Mucosa of descending colon (tissue), 3 donors: ENCODE measurements around the gene ZC3H12A. TPM values are rescaled to one million over a fixed set of nuclear protein-coding genes. Genes with fewer than 3 reads are reported as not detected.

Experiments
- ATAC-seq: fragments of 200-7000 bp; cut with Tn5 transposase; one replicate; pipeline ENCODE4 v1.9.1; 2020; ENCODE audit warnings: mild to moderate bottlenecking, moderate library complexity
- DNase-seq, 3 donors: peaks; one replicate each; pipeline ENCODE4 v3.0.0-alpha.2; 2020
- H3K36me3 ChIP-seq: fragments of 200-600 bp; one replicate; pipeline ENCODE4 v1.8.0; 2021; ENCODE audit warnings: low read depth, mild to moderate bottlenecking
- H3K4me1 ChIP-seq: fragments of 200-600 bp; one replicate; pipeline ENCODE4 v1.8.0; 2021; ENCODE audit warnings: low read depth, mild to moderate bottlenecking
- H3K4me3 ChIP-seq: fragments of 200-600 bp; one replicate; pipeline ENCODE4 v1.8.0; 2021; ENCODE audit warnings: mild to moderate bottlenecking
- H3K9me3 ChIP-seq: fragments of 200-600 bp; one replicate; pipeline ENCODE4 v1.8.0; 2021; ENCODE audit warnings: mild to moderate bottlenecking
- CTCF ChIP-seq: fragments of 200-600 bp; IDR thresholded peaks from one replicate; pipeline ENCODE4 v1.8.0; 2022; ENCODE audit warnings: antibody characterized with exemption, mild to moderate bottlenecking
- intact Hi-C, 2 donors: fragments of 100-400 bp; cut with DNase I in 1 of 2; cut with micrococcal nuclease in 1 of 2; formaldehyde crosslinking; loops; one replicate each; pipeline versions ENCODE4 v1.11.0 to v1.11.1; 2022; cut with DNase I, micrococcal nuclease
- total RNA-seq, 3 donors: library from RNA; stranded (reverse); fragmentation: NEBNext Ultra II Directional in 2 of 3; extraction: Animal tissue kit (Norgen Biotek cat#: 25700) in 2 of 3; gene quantifications; one replicate each; pipeline versions ENCODE4 v1.2.1 to v1.2.4, GENCODE V29; 2021 to 2023
- donor health status: DM: no; HTN: no; CAD: no; lungs with moderate emphysema.
- donor health status: DM: no; HTN: no; CAD: no.
- donor health status: DM: no; HTN: yes; CAD: no.

Gene ZC3H12A
- total RNA-seq, 3 donors from 2014 or later: 25.6 to 42.4 (median 25.9) TPM

DNA sequence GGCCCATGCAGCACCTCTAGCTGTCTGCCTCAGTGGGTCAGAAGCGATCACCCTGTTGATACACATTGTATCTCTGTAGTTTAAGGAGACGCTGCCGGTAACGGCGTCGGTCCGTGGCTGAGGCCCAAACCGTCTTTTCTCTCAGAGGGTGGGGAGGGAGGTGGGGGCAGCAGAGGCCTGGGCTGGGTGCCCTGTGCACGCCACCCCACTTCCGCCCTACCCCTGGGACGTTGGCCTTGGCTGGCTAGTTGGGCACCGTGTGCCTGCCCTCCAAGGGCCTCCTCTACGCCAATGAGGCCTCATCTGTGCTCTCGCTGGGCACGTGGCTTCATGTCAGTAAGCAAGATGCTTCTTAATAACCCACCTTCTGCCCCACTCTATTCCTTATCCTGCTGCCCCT is 9.4 kb downstream of the ZC3H12A start:
- Histone ChIP-seq H3K36me3 (peaks cover 25% of the 10 kb centered on the region), H3K9me3 (no peaks in the 10 kb centered on the region), H3K4me1 (peaks cover 32% of the 10 kb centered on the region), H3K4me3 (no peak overlapping the region)
- TF ChIP-seq CTCF: no peak
- intact Hi-C loops: no loop called here
- ATAC-seq (no peak), DNase-seq (no peak)

DNA sequence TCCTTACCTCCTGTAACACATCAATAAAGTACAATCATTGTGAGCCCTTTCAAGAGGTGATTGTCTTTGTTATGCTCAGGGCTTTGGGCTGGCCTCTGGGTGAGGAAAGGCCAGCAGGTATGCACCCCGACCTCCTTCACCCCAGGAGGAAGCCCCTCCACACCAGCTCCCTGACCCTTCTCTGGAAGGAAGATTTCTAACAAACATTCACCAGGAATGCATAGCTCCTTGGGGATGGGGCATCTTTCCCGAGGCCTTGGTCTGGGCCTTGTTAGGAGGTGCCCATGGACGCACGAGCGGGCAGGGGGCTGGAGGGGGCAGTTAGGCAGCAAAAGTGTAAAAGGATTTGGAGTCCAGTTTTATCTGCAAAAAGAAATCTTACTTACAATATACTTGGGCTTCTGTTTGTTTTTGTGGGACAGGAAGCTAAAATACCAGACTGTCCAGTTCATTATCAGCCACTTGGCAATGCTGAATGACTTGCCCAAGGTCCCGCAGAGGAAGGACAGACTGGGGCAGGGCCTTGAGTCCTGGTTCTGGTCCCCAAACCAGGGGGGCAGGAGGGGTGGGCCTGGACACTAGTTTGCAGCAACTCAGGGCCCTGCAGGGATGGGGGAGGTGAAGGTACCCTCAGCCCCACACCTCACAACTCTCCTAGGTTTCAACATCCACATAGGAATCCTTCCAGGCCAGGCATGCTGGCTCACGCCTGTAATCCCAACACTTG is 10.1 kb downstream of the ZC3H12A start:
- Histone ChIP-seq H3K9me3 (no peaks in the 10 kb centered on the region), H3K36me3 (peaks cover 25% of the 10 kb centered on the region), H3K4me3 (no peak overlapping the region), H3K4me1 (peaks cover 25% of the 10 kb centered on the region)
- DNase-seq: peak in 1 of 3 donors; percentile 37
- ATAC-seq: no peak
- no peak for TF ChIP-seq CTCF
- intact Hi-C loops: loop anchor here (5.0 kb wide), 1 partner anchor 32 kb away; no protein-coding TSS in a partner anchor

DNA sequence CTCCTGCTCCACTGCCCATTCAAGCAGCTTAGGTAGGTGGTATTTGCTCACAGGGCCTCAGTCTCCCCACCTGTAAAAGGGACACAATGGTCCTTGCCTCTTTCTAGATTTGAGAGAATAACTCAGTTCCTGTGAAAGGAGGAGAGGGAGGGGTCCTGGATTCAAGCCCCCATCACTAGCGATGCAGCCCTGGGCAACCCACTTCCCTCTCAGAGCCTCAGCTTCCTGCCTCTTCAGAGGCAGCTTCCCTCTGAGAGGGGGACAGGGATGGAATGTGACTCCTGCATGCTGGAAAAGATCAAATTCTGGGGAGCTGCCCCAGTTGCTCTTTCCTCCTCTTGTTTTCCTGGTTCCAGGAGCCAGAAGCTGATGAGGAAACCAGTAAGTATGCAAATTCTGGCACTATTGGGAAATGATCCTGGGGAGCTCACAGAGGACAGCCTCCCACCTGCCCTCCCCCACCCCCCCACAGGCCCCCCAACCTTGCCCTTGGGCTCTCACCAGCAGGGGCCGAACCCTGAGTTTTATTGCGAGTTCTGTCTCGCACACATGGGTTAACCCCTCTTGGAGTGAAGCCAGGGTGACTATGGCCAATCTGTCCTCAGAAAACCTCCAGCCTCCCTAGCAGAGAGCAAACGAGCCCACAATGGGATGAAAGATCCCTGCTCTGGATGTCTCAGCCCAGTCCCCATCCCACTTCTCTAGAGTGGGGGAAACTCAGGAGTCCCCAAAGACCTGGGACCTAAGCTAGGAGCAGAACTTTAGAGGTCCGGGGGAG is 11.7 kb downstream of the ZC3H12A start:
- Histone ChIP-seq H3K9me3 (no peaks in the 10 kb centered on the region), H3K4me1 (peaks cover 12% of the 10 kb centered on the region), H3K4me3 (no peak overlapping the region), H3K36me3 (peaks cover 17% of the 10 kb centered on the region)
- intact Hi-C loops: loop anchor here (5.0 kb wide), 1 partner anchor 34 kb away; no protein-coding TSS in a partner anchor
- peak in 1 of 3 donors; percentile 24 for DNase-seq
- TF ChIP-seq CTCF: no peak
- ATAC-seq: peak; percentile 27

DNA sequence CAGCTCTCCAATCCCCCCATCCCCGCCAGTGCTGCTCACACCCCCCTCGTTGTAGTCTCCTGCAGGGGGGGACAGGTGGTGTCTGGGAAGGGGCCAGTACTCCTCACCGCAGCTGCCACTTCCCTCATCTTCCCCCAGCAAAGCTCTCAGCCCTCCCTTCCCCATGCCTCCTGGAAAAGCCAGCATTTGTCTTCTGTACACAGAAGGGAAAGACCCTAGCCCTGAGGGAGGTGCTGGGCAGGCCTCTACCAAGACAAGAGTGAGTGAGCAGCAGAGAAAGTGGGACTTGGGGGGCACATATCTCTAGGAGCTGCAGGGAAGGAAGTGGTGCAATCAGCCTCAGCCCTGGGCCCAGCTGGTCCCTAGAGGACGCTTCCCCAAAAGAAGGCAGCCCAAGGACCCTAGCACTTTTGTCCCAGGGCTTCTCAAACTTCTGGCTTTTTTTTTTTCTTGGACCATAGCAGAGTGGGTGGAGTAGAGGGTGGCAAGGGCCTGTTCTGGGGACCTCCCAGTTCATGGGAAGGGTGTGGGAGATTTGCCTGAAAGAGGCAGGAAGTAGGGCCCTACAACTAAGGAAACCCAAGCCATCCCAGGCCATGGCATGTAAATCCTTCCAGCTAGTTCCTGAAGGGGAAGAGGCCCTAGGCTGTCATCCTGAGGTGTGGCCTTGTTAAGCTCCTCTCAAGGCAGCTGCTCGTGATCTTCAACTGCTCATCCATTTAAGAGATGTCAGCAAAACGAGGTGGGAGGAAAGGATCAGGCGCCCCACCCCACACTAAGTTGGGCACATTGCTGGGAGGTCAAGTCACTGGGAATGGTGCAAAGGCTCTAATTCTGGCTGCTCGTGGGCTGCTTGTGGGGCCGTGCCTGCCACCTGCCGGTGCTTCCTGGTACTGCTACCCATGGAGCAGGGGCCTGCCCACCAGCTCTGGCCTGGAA is 12.6 kb downstream of the ZC3H12A start:
- peak; percentile 99 for TF ChIP-seq CTCF
- Histone ChIP-seq H3K9me3 (no peaks in the 10 kb centered on the region), H3K4me3 (no peak overlapping the region), H3K4me1 (peaks cover 12% of the 10 kb centered on the region), H3K36me3 (peaks cover 11% of the 10 kb centered on the region)
- DNase-seq (peak; percentile 81 to 90 (median 88)), ATAC-seq (peak; percentile 80)
- intact Hi-C loops: loop anchor here (5.0 kb wide), 1 partner anchor 35 kb away; no protein-coding TSS in a partner anchor

DNA sequence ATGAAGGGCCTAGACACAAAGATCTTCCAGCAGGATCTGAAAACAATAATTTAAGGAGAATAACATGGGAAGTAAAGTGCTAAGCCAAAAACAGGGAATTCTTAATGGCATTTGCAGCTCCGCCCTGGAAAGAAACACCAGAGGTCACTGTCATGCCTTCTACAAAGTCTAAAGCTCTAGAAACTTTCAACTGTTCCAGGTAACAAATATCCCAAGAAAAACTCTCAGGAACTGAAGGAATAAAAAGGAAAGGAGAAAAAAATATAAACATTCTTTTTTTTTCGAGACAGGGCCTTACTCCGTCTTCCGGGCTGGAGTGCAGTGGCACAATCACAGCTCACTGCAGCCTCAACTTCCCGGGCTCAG is 13.2 kb downstream of the ZC3H12A start:
- Histone ChIP-seq H3K4me1 (peaks cover 12% of the 10 kb centered on the region), H3K36me3 (peaks cover 9% of the 10 kb centered on the region), H3K9me3 (no peaks in the 10 kb centered on the region), H3K4me3 (no peak overlapping the region)
- DNase-seq (no peak), ATAC-seq (no peak)
- intact Hi-C loops: loop anchor here (5.0 kb wide), 1 partner anchor 35 kb away; no protein-coding TSS in a partner anchor
- no peak for TF ChIP-seq CTCF
